Measurements from ENCODE around the gene DOCK2.

Gene DOCK2

GRCh38 chr5:169798906-169799660 lies 162.0 kb downstream of the DOCK2 start:
- no peak for TF ChIP-seq FOXP2 (optimal IDR thresholded peaks at IDR 0.05; ENCODE audit: borderline replicate concordance, extremely low read depth, extremely low read length, insufficient read depth)
- no peak for TF ChIP-seq POLR2AphosphoS5 (IDR thresholded peaks at IDR 0.05; ENCODE audit: low read depth, low read length)
- no peak for TF ChIP-seq SIN3A (IDR thresholded peaks at IDR 0.05; ENCODE audit: borderline replicate concordance, insufficient read depth, low read length)
- TF ChIP-seq REST (IDR thresholded peaks at IDR 0.05; ENCODE audit: insufficient read depth in 1 of 2, low read depth in 2 of 2, low read length in 2 of 2): no peak
- no peak for TF ChIP-seq TAF1 (IDR thresholded peaks at IDR 0.05; ENCODE audit: borderline replicate concordance, insufficient read depth, low read length)

GRCh38 chr5:169801324-169801777 lies 164.3 kb downstream of the DOCK2 start:
- TF ChIP-seq POLR2AphosphoS5 (IDR thresholded peaks at IDR 0.05; ENCODE audit: low read depth, low read length) (no peak), SIN3A (IDR thresholded peaks at IDR 0.05; ENCODE audit: borderline replicate concordance, insufficient read depth, low read length) (no peak), TAF1 (IDR thresholded peaks at IDR 0.05; ENCODE audit: borderline replicate concordance, insufficient read depth, low read length) (no peak), FOXP2 (optimal IDR thresholded peaks at IDR 0.05; ENCODE audit: borderline replicate concordance, extremely low read depth, extremely low read length, insufficient read depth) (no peak), REST (IDR thresholded peaks at IDR 0.05; ENCODE audit: insufficient read depth in 1 of 2, low read depth in 2 of 2, low read length in 2 of 2) (no peak)

GRCh38 chr5:169801781-169802180 lies 164.7 kb downstream of the DOCK2 start:
- TF ChIP-seq FOXP2 (optimal IDR thresholded peaks at IDR 0.05; ENCODE audit: borderline replicate concordance, extremely low read depth, extremely low read length, insufficient read depth) (no peak), REST (IDR thresholded peaks at IDR 0.05; ENCODE audit: insufficient read depth in 1 of 2, low read depth in 2 of 2, low read length in 2 of 2) (no peak), TAF1 (IDR thresholded peaks at IDR 0.05; ENCODE audit: borderline replicate concordance, insufficient read depth, low read length) (no peak), SIN3A (IDR thresholded peaks at IDR 0.05; ENCODE audit: borderline replicate concordance, insufficient read depth, low read length) (no peak), POLR2AphosphoS5 (IDR thresholded peaks at IDR 0.05; ENCODE audit: low read depth, low read length) (no peak)

GRCh38 chr5:169803077-169803981 lies 166.3 kb downstream of the DOCK2 start:
- TF ChIP-seq POLR2AphosphoS5 (IDR thresholded peaks at IDR 0.05; ENCODE audit: low read depth, low read length): no peak
- no peak for TF ChIP-seq TAF1 (IDR thresholded peaks at IDR 0.05; ENCODE audit: borderline replicate concordance, insufficient read depth, low read length)
- TF ChIP-seq FOXP2 (optimal IDR thresholded peaks at IDR 0.05; ENCODE audit: borderline replicate concordance, extremely low read depth, extremely low read length, insufficient read depth): peak; percentile 57
- TF ChIP-seq SIN3A (IDR thresholded peaks at IDR 0.05; ENCODE audit: borderline replicate concordance, insufficient read depth, low read length): no peak; the same call in 1 of the 2 replicates
- 0 out of 4 replicates have a peak, but pooled peaks of 1 of the 2 experiments have one; percentile 23 for TF ChIP-seq REST (IDR thresholded peaks at IDR 0.05; ENCODE audit: insufficient read depth in 1 of 2, low read depth in 2 of 2, low read length in 2 of 2)
